BJ (cell line): ENCODE results near the gene PDZRN4. TPM values are rescaled to one million over a fixed set of nuclear protein-coding genes. Genes with fewer than 3 reads are reported as not detected.

Experiments used
- CTCF ChIA-PET: fragments of 350-600 bp; formaldehyde crosslinking; extraction: SDS; loops from one replicate; lab custom pipeline; 2021; ENCODE audit warnings: antibody characterized with exemption, inconsistent platforms; lab: Yijun Ruan, JAX
- POLR2A ChIA-PET: fragments of 300-600 bp; sonication (Branson Sonifier 250); formaldehyde crosslinking; extraction: SDS; loops from one replicate; lab custom pipeline; 2021; ENCODE audit warnings: antibody characterized with exemption; lab: Charles Lee
- DNase-seq: peaks from one replicate; pipeline ENCODE4 v3.0.0-alpha.2; 2011; ENCODE audit warnings: low read depth
- H3K27me3 ChIP-seq: 2 replicates; pipeline ENCODE4 v1.6.0; 2011; ENCODE audit warnings: low read length; ENCODE audit not compliant: control insufficient read depth, insufficient read depth
- H3K36me3 ChIP-seq: 2 replicates; pipeline ENCODE4 v1.5.1; 2011; ENCODE audit warnings: low read length; ENCODE audit not compliant: control insufficient read depth, insufficient read depth
- H3K4me3 ChIP-seq: 2 replicates; pipeline ENCODE4 v1.5.1; 2011; ENCODE audit warnings: low read depth, mild to moderate bottlenecking, control low read depth, low read length
- CTCF ChIP-seq: IDR thresholded peaks from 2 replicates; pipeline ENCODE4 v1.5.1; 2011; ENCODE audit warnings: low read depth, mild to moderate bottlenecking, control low read depth, inconsistent platforms, low read length, moderate library complexity; ENCODE audit not compliant: insufficient read depth
- polyA plus RNA-seq: library from polyadenylated mRNA; depleted of rRNA; stranded (reverse); fragments of >200 nt; gene quantifications from 2 replicates; pipeline ENCODE4 v1.2.3, GENCODE V29; 2011

Gene PDZRN4
- polyA plus RNA-seq, 1 experiment = not detected

- Histone ChIP-seq H3K27me3 (no peaks in the 10 kb centered on the region), H3K4me3 (no peak overlapping the region), H3K36me3 (no peaks in the 10 kb centered on the region)
- ChIA-PET CTCF (interaction anchor here (0.5 to 1.2 kb wide), 3 partner anchors 10 to 586 kb away, joined by 3 to 5 read pairs (median 5); no protein-coding TSS in a partner anchor), POLR2A (no interaction called here)
- DNase-seq = no peak
- no peak for TF ChIP-seq CTCF
Measured at GRCh38 chr12:41556176-41556575, 368.1 kb downstream of the PDZRN4 start.

GRCh38 chr12:41557344-41557743, 369.2 kb downstream of the PDZRN4 start:
- no peaks in the 10 kb centered on the region for H3K36me3 ChIP-seq
- ChIA-PET CTCF (no interaction called here), POLR2A (no interaction called here)
- no peaks in the 10 kb centered on the region for H3K27me3 ChIP-seq
- no peak for TF ChIP-seq CTCF
- DNase-seq = no peak
- no peak overlapping the region for H3K4me3 ChIP-seq

GRCh38 chr12:41558671-41559070, 370.6 kb downstream of the PDZRN4 start:
- H3K4me3 ChIP-seq = no peak overlapping the region
- no peak for TF ChIP-seq CTCF
- H3K36me3 ChIP-seq = no peaks in the 10 kb centered on the region
- ChIA-PET POLR2A (no interaction called here), CTCF (no interaction called here)
- H3K27me3 ChIP-seq = no peaks in the 10 kb centered on the region
- no peak for DNase-seq

- ChIA-PET POLR2A (no interaction called here), CTCF (no interaction called here)
- no peak for TF ChIP-seq CTCF
- DNase-seq = no peak
- H3K4me3 ChIP-seq = no peak overlapping the region
- no peaks in the 10 kb centered on the region for H3K36me3 ChIP-seq
- H3K27me3 ChIP-seq = no peaks in the 10 kb centered on the region
Measured at GRCh38 chr12:41563051-41563450, 374.9 kb downstream of the PDZRN4 start.

- Histone ChIP-seq H3K27me3 (no peaks in the 10 kb centered on the region), H3K4me3 (no peak overlapping the region), H3K36me3 (no peaks in the 10 kb centered on the region)
- DNase-seq = no peak
- TF ChIP-seq CTCF = peak; percentile 16; the same call in 1 of the 2 replicates
- ChIA-PET POLR2A (no interaction called here), CTCF (no interaction called here)
Measured at GRCh38 chr12:41564816-41565215, 376.7 kb downstream of the PDZRN4 start.
